ENCODE measurements around the gene ELOVL4. TPM values are rescaled to one million over a fixed set of nuclear protein-coding genes. Genes with fewer than 3 reads are reported as not detected.
A peak's percentile ranks its signal among the peaks of the same experiment; 100 is the strongest.

The ELOVL4 gene
- 60.1 TPM for total RNA-seq

DNA sequence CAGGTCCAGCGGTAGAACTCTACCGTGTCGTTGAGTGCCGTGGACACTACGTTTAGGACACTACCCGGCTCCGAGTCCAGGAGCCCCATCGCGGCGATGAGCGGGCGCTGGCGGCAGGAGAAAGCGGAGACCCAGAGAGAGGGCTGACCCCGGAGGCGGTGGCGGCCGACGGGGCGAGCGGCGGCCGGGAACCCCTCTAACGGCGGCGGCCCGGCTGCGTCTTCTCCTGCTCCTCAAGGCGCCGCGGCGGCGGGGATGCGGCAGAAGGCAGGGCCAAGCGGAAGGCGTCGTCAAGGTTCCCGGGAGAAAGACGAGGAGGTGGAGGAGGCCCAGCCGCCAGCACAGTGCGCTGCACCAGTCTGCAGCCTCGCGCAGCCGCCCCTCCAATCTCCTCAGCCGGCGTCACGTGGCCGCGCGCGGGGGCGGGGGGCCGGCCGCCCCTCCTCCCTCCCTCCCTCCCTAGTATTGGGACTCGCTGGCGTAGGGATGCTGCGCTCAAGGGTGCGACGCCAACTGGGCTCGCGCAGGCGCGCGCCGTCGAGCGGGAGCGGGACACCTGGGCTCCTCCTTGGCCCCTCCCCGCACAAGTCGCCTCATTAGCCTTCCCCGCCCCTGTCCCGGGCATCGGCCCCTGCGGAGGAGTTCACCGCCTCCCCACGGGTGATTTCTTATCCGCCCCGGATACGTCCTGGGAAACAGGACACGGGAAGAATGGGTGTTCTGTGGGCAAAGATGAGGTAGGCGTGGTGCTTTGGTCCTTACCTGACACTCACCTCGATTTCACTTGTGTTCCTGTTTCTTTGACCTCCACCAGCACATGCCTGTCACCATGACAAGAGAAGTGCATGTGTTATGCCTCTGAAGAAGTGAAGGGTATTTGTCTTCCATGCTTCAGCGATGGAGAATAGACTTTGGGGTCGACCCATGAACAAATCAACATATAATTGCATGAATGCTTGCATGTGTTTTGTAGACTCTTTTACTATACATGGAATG, at the start of gene ELOVL4:
TSS of gene ELOVL4 (minus strand) at position 363 of the 996 bp plus-strand sequence. CDS start at position 89, 274 bp downstream.
- DNase-seq = peak; percentile 48

DNA sequence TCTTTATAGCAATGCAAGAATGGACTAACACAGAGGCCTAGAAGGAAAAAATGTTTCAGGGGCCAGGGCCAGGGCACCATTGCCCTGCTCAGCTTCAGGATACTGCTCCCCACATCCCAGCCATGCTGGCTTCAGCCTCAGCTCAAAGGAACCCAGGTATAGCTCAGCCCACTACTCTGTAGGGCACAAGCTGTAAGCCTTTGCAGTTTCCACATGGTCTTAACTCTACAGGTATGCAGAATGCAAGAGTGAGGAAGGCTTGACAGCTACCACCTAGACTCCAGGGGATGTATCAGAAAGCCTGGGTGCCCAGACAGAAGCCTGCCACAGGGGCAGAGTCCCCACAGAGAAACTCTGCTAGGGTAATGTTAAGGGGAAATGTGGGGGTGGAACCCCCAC, 46.6 kb upstream of the ELOVL4 start:
- DNase-seq = no peak

DNA sequence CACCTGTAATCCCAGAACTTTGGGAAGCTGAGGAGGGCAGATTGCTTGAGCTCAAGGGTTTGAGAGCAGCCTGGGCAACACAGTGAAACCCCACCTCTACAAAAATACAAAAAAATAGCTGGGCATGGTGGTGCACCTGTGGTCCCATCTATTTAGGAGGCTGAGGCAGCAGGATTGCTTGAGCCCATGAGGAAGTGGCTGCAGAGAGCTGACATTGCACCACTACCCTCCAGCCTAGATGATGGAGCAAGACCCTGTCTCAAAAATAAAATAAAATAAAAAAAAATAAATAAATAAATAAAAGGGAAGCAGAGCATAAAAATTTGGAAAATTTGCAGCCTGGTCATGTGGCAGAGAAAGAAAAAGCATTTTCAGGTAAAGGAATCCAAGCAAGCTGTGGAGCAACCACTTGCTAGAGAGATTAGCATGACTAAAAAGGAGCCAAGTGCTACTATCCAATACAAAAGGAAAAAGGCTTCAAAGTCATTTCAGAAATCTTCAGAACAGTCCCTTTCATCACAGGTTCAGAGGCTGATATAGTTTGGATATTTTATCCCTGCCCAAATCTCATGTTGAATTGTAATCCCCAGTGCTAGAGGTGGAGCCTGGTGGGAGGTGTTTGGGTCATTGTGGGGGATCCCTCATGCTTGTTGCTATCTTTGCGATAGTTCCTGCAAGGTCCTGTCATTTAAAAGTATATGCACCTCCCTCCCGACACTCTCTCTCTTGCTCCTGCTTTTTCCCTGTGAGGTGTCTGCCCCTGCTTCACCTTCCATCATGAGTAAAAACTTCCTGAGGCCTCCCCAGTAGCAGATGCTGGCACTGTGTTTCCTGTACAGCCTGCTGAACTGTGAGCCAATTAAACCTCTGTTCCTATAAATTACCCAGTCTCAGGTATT, 45.9 kb upstream of the ELOVL4 start:
- DNase-seq = no peak

DNA sequence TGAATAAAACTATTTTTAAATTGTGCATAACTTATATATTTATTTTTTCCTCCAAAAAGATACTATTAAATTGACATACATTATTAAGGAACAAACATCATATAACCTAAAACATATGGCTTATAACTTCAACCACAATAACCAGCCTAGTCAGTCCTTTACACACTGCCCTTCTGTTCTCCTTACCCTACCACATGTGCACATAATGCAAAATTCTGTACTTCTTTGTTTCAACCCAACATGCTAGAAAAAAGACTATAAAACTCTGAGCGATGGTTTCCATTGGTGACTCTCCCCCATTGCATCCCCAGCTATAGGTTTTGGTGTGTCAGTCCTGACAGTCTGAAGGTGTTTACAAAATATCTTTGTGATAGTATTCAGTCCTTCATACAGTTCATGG, 42.3 kb upstream of the ELOVL4 start:
- no peak for DNase-seq

DNA sequence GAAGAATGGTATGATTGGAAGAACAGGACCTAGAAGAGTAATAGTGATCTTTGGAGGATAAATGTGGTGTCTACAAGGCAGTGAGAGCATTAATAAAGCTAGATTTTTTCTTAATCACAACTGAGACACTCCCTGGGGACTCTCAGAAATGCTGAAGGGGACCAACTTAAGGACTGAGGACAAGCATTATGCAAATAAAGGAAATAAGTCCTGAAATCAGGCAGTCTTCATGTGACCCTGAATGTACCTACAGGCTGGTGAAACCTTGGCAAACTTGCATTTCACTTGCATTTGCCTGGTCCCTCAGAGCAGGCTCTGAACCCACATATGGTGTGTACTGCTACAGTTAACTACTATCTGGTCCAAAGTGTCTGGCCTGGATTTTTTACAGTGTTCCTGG, 37.8 kb upstream of the ELOVL4 start:
- DNase-seq = no peak

DNA sequence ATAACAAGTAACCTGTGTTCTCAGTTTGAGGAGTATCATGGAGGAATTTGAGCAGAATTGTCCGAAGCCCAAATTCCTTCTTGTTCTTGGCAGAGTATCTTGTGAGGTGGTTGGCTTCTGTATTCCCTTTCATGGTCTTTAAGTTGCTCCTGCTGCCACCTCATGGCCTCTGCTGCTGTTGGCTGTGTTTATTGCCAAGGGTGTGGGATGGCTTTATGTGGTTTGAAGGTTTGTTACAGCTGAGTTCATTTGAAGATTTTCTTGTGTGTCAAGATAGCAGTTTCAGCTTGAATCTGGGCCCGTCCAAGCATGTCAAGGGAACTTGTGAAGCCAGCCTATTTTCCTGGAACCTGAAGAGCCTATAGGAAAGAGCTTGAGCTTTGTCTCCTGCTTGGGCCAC, 36.9 kb upstream of the ELOVL4 start:
- no peak for DNase-seq

DNA sequence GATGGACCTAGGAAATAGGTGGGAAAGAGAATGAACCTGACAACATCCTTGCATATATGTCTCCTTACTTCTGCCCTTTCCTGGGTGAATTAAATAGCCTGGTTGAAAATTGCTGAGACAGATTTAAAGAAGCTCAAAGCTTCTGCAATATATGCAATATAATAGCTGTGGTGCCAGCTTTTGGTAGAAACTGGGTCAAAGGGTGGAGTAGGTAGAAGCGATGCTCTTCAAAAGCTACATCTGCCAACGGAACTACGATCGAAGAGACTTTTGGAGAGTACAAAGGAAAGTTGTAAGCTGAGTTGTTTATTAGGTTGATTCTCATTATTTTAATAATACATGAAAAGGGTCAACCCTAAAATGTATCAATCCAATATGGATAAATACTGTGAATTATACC, 34.3 kb upstream of the ELOVL4 start:
- no peak for DNase-seq

DNA sequence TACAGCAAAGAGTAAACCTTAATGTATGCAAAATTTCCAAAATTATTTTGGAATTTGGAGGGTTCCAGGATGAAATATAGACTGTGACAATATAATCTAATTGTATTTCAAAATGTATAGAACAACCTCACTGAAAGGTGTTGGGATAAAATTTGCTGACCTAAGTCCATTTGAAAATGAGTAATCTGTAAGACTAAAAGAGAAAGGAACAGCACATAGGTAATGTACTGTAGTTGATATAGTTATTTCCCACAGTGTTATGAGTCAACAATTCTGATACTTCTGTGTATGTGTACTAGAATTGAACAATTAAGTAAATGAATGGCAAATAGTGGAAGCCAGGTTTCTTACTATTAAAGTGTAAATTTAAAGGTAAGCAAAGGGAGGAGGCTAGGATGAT, 23.8 kb upstream of the ELOVL4 start:
- DNase-seq = no peak

DNA sequence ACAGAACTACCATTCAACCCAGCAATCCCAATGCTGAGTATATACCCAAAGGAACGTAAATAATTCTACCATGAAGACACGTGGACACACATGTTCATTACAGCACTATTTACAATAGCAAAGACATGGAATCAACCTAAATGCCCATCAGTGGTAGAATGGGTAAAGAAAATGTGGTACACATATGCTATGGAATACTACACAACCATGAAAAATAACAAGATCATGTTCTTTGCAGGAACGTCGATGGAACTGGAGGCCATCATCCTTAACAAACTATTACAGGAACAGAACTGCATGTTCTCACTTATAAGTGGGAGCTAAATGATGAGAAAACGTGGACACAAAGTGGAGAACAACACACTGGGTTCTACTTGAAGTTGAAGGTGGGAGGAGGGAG, 22.4 kb upstream of the ELOVL4 start:
- no peak for DNase-seq

DNA sequence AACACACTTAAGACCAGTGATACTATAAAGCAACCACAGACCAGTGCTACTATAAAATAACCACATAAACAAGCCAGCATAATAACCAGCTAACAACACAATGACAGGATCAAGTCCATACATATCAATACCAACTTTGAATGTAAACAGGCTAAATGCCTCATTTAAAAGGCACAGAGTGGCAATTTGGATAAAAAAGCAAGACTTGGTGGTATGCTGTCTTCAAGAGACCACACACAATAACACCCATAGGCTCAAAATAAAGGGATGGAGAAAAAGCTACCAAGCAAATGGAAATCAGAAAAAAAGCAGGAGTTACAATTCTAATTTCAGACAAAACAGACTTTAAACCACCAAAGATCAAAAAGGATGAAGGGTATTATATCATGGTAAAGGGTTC, 19.8 kb upstream of the ELOVL4 start:
- DNase-seq = no peak

DNA sequence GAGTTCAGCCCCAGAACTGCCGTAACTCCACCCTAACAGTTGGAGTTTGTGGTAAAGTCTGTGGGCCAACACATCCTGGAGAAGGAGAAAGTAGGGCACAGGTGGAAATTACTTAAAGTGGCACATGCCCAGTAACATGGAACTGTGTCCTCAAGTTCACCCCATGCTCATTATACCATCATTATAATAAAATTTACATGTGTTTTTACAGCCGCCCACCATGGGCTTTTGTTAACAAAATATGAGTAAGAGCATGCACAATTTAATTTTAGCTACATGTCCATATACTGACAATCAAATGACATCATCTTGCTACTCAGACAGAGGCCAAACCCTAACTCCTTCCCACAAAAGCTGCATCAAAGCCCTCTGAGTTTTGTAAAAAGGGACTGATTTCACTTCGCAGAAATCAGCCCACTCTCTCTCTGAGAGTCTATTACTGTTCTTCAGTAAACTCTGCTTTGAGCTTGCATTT, 17.3 kb upstream of the ELOVL4 start:
- no peak for DNase-seq

DNA sequence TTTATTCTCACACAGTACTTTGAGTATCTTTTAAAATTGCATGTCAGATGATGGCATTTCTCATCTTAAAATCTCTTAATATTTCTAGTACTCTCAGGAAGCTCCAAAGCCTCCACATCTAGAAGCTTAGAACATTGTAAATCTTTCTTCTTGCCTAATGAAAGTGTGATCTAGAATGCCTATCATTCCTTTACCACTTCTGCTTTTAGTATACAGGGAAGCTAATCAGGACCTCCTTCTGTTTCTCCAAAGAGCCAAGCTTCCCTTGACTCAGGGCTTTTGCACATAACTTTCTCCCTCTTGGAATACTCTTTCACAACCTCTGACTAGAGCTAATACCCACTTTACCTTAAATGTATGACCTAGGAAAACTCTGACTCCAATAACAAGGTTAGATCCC, 7.5 kb upstream of the ELOVL4 start:
- DNase-seq = no peak

DNA sequence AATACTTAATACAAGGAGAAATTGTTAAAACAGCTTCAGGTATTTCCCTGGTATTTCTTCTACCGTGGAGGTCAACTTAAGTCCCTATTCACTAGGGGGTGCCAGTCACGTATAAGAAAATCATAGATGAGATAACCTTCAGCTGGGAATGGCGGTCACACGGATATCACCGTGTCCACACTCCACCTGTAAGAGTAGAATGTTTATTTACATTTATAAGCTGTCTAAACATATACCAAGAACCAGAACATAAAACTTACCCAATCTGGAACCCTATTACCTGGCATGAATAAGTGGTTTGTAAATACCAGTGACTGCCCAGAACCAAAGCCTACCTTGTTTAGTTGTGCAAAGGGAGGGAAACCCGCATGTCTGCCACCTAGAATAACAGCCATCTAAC, 1.9 kb upstream of the ELOVL4 start:
- DNase-seq = no peak

DNA sequence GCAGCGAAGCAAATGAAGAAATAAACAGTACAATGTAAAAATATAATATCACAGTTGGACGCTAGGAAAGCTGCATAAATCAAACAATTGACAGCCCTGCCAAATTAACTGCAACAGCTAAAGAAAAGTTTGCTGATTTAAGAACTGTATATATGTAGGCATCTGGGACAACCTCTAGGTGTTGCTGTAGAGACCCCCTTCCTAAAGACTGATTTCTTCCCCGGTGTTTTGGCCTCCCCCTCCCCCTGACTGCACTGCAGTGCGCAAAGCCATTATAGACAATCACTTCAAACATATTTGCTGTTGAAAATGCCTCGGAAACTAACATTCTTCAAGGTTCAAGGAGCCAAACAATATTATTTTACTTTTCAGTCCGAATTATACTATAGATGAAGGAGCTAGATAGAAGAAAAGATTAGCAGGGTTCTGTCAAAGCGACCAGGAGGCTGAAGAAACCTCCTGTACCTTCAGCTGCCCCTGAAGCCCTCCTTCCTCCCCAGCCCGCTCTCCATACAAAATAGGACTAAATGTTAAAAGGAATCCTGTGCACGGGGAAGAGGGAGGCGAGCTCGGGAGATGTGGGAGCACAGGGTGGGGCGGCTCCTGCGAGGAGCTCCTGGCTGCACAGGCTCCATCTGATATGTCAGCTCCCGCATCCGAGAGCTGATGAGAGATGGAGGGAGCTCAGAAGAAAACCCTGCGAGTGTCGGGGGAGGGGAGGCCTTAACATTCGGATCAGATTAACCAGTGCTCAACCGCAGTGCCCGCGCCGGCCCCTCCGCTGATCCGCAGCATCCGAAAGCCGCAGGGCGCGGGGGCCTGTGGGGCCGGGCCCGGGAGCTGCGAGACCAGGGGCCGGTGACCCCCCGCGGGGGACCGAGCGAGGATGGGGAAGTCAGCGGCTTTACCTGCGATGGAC, 822 bp downstream of the ELOVL4 start:
- DNase-seq = peak; percentile 34

DNA sequence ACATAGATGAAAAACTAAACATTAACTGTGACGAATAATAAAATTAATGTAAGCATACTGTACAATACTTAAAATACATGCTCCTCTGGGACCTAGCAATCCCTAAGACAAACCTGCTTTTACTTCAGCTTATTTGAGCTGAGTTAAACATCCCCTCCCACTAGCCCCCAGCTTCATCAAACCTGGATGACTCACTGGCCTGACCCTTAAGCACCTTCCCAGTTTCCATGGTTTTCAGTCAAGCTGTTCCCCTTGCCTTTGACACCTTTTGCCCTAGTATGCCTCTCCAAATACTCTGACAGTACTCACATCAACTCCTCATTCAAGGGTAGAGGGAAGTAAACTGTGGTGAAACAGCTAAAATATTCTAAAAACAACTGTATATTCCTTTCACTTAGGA, 4.2 kb downstream of the ELOVL4 start:
- no peak for DNase-seq

DNA sequence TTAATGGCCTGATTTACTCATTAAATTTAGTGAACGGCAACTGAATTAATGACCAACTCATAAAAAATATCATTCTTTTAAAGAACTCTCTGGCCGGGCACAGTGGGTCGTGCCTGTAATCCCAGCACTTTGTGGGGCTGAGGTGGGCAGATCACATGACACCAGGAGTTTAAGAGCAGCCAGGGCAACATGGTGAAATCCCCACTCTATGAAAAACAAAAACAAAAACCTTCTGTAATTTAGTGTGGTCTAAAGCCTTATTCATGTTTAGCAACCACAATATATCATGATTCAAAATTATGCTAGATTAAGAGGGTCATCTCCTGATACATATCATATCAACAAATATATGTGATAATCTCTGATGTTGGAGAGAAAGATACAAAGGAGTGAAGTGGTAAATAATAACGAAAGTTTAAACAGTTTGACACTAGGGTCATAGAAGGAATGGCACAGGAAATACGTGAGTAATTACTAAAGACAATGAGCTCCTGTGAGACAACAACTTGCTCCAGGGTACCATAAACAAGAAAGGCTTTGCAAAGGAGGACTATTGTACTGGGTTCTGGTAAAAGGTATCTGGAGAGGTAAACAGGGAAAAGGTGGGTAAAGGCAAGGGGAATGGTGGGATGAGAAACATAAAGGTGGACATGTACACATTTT, 5.7 kb downstream of the ELOVL4 start:
- no peak for DNase-seq

DNA sequence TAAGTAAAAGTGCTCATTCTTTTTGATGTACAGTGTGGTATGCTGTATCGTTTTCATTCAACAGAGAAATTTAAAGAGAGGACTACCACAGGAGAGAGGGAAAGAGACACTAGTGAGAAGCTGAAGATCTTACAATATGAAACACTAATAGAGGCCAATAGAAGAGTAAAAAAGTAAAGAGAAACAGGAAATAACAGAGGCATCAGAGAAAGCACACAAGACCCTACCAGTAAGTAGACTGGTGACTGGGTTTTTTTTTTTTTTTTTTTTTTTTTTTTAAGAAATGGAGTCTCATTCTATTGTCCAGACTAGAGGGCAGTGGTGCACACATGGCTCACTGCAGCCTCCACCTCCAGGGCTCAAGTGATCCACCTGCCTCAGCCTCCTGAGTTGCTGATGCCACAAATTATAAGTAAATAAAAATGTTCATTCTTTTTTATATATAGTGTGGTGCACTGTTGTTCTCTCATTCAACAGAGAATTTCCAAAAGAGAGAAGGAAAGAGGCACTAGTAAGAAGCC, 18.8 kb downstream of the ELOVL4 start:
- no peak for DNase-seq

DNA sequence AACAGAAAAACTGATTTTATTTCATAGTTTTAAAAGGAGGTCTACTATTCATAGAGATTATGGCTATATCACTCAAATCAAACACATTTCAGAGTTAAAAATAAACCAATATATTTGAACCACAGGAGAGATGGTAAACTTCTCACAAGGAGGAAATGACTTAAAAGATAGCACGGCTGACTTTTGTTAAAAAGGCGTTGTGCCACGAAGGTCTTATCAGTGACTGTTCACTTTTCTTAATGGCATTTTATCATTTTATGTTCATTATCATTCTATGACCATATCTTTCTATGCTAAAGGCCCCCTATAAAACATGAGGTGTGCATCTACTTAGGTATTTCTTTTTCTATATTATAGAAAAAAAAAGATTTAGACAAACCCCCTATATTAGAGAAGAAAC, 19.6 kb downstream of the ELOVL4 start:
- no peak for DNase-seq

DNA sequence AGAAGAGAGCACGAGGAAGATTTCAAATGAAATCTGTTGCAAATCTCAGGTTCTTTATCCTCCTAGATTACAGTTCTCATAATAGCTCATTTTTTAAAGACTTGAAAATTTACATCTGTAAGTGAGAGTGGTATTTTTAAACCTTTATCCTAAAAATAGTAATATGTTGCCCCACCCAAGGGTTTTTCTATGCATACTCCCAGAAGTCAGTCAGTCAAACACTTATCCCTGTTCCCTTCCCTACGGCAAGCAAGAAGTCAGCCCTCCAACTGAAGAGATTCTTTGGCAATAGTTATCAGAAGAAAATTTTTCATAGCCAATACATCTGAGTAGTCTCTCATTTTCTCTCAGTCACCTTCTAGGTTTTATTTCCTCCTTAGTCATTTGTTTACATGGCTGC, 24.1 kb downstream of the ELOVL4 start:
- no peak for DNase-seq

DNA sequence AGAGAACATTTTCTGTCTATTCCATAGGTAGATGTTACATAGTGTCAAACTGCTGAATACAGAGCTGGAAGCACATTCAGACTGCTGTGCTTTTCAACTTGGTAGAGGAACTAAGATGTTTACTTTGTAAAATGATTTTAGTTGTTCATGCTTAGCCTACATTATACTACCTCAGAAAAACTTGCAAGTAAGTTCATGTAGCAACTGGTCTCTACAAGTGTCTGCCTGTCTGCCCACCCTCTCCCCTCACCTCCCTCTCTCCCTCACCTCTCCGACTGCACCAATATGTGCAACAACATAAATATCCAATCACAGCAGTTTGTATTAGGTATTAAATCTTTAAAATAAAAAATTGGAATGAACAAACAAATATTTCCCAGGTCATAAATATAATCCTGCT, 25.3 kb downstream of the ELOVL4 start:
- DNase-seq = no peak

DNA sequence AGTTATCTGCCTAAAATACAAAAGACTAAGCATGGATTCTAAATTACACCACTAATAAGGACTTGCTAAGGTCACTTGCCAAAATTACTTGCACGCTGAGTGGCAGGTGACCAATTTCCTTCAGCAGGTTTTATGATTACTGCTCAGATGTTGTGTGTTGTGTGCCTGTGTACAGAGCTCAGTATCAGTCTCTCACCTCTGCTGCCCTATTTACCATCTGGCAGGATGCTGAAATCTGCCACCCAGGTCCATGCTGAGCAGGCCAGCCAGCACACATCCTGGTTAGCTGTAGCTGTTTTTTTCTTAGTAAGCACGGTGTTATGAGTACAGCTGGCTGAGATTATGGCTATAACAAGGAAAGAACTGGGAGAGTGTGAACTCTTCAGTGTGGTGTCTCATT, 34.0 kb downstream of the ELOVL4 start:
- DNase-seq = no peak

Data from skin of body (tissue), 2 donors.